Keratinocyte (primary cell): ENCODE data around the gene MLLT6. TPM values are rescaled to one million over a fixed set of nuclear protein-coding genes. Genes with fewer than 3 reads are reported as not detected.
A peak's percentile ranks its signal among the peaks of the same experiment; 100 is the strongest.

Experiments used
- DNase-seq: peaks from one replicate; pipeline ENCODE4 v3.0.0-alpha.2; 2011; ENCODE audit warnings: low read depth, missing footprints, low spot score
- FAIRE-seq: peaks from 2 replicates; lab custom pipeline; 2011; peaks lifted over from hg19 to GRCh38; lab: Jason Lieb, UNC
- H2AFZ ChIP-seq: 2 replicates; pipeline ENCODE4 v1.6.0; 2012; ENCODE audit warnings: low read length, control low read depth, inconsistent platforms; ENCODE audit not compliant: control insufficient read depth
- H3K27ac ChIP-seq: 2 replicates; pipeline ENCODE4 v1.5.1; 2011; ENCODE audit warnings: low read length; ENCODE audit not compliant: control insufficient read depth, insufficient read depth
- H3K27me3 ChIP-seq: 3 replicates; pipeline ENCODE4 v1.6.0; 2011; ENCODE audit warnings: low read length; ENCODE audit not compliant: control insufficient read depth, insufficient read depth; ENCODE audit errors: extremely low read depth
- H3K36me3 ChIP-seq, 2 experiments: 2 replicates in 1 of 2; 3 replicates in 1 of 2; pipeline ENCODE4 v1.5.1; 2011; ENCODE audit warnings: low read length in 2 of 2, mild to moderate bottlenecking in 1 of 2; ENCODE audit not compliant: control insufficient read depth in 2 of 2, insufficient read depth in 2 of 2; ENCODE audit errors: extremely low read depth in 1 of 2
- H3K4me1 ChIP-seq: 3 replicates; pipeline ENCODE4 v1.5.1; 2011; ENCODE audit warnings: low read length; ENCODE audit not compliant: control insufficient read depth, insufficient read depth; ENCODE audit errors: extremely low read depth
- H3K4me2 ChIP-seq: 3 replicates; pipeline ENCODE4 v1.6.0; 2011; ENCODE audit warnings: low read depth, low read length; ENCODE audit not compliant: control insufficient read depth, insufficient read depth; ENCODE audit errors: extremely low read depth
- H3K4me3 ChIP-seq, 3 experiments: fragments of 200-600 bp in 1 of 3; sonication (generic) in 1 of 3; 2 replicates in 2 of 3; 3 replicates in 1 of 3; pipeline ENCODE4 v1.5.1; 2011 to 2016; ENCODE audit warnings: low read length in 3 of 3, mild to moderate bottlenecking in 3 of 3, control low read depth in 2 of 3, inconsistent platforms in 1 of 3, low read depth in 1 of 3, mixed read lengths in 1 of 3, mixed run types in 1 of 3, moderate library complexity in 1 of 3; ENCODE audit not compliant: control insufficient read depth in 2 of 3, insufficient read depth in 2 of 3; ENCODE audit errors: extremely low read depth in 1 of 3
- H3K79me2 ChIP-seq: 2 replicates; pipeline ENCODE4 v1.6.0; 2012; ENCODE audit warnings: low read length; ENCODE audit not compliant: control insufficient read depth, insufficient read depth
- H3K9ac ChIP-seq: 3 replicates; pipeline ENCODE4 v1.6.0; 2011; ENCODE audit warnings: low read length; ENCODE audit not compliant: control insufficient read depth, insufficient read depth; ENCODE audit errors: extremely low read depth
- H3K9me1 ChIP-seq: 3 replicates; pipeline ENCODE4 v1.6.0; 2011; ENCODE audit warnings: low read length; ENCODE audit not compliant: control insufficient read depth, insufficient read depth; ENCODE audit errors: extremely low read depth
- H3K9me3 ChIP-seq: 2 replicates; pipeline ENCODE4 v1.5.1; 2012; ENCODE audit warnings: low read depth, low read length; ENCODE audit not compliant: control insufficient read depth
- H4K20me1 ChIP-seq: 3 replicates; pipeline ENCODE4 v1.6.0; 2011; ENCODE audit warnings: low read length; ENCODE audit not compliant: control insufficient read depth, insufficient read depth; ENCODE audit errors: extremely low read depth
- EZH2 ChIP-seq: IDR thresholded peaks from one replicate; pipeline ENCODE4 v1.6.1; 2012; ENCODE audit warnings: inconsistent platforms, mild to moderate bottlenecking, low read length, moderate library complexity
- dilution Hi-C: fragments of 300-500 bp; cut with MboI; formaldehyde crosslinking; loops from one replicate; pipeline ENCODE4 v1.7.0; 2020; ENCODE audit warnings: low sequenced_read_pairs; ENCODE audit not compliant: extremely low pct_ligation_motif_present
- polyA plus RNA-seq, 5 experiments: library from polyadenylated mRNA; depleted of rRNA in 3 of 5; stranded (reverse) in 3 of 5; stranded (forward) in 1 of 5; unstranded in 1 of 5; fragments of >200 nt; gene quantifications; 1 replicate in 1 of 5; 2 replicates in 3 of 5; 3 replicates in 1 of 5; pipeline versions ENCODE4 v1.2.1 to v1.2.3, GENCODE V29; 2011 to 2012; ENCODE audit warnings: missing spikeins in 2 of 5, low read depth in 1 of 5, low replicate concordance in 1 of 5
- TF ChIP-seq, protein P1 (sequence below), 3 experiments: IDR thresholded peaks in 1 of 3; conservative IDR thresholded peaks in 1 of 3; optimal IDR thresholded peaks in 1 of 3; 2 replicates in 2 of 3; 3 replicates in 1 of 3; pipeline versions ENCODE3 to v1.5.1; 2011; ENCODE audit warnings: low read length in 3 of 3, mild to moderate bottlenecking in 3 of 3, moderate library complexity in 2 of 3, control low read depth in 1 of 3, inconsistent platforms in 1 of 3; ENCODE audit not compliant: insufficient read depth in 2 of 3; ENCODE audit errors: extremely low read depth in 1 of 3

The MLLT6 gene
- polyA plus RNA-seq, 1 donor (not counting 4 experiments of a cell fraction or from before 2014, with no cell fraction given): 17.4 TPM

GRCh38 chr17:38663964-38664644 lies 41.0 kb upstream of the MLLT6 start:
- no peak overlapping the region for H3K27ac ChIP-seq
- dilution Hi-C loops: no loop called here
- H3K9me3 ChIP-seq: no peaks in the 10 kb centered on the region
- no peak overlapping the region for H2AFZ ChIP-seq
- H3K9me1 ChIP-seq: no peaks in the 10 kb centered on the region
- no peaks in the 10 kb centered on the region for H3K4me1 ChIP-seq
- TF ChIP-seq, protein P1, sequence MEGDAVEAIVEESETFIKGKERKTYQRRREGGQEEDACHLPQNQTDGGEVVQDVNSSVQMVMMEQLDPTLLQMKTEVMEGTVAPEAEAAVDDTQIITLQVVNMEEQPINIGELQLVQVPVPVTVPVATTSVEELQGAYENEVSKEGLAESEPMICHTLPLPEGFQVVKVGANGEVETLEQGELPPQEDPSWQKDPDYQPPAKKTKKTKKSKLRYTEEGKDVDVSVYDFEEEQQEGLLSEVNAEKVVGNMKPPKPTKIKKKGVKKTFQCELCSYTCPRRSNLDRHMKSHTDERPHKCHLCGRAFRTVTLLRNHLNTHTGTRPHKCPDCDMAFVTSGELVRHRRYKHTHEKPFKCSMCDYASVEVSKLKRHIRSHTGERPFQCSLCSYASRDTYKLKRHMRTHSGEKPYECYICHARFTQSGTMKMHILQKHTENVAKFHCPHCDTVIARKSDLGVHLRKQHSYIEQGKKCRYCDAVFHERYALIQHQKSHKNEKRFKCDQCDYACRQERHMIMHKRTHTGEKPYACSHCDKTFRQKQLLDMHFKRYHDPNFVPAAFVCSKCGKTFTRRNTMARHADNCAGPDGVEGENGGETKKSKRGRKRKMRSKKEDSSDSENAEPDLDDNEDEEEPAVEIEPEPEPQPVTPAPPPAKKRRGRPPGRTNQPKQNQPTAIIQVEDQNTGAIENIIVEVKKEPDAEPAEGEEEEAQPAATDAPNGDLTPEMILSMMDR (optimal IDR thresholded peaks at IDR 0.05 in 1 of 3, IDR thresholded peaks at IDR 0.05 in 1 of 3, conservative IDR thresholded peaks at IDR 0.05 in 1 of 3; ENCODE audit: extremely low read depth in 1 of 3, insufficient read depth in 2 of 3, low read length in 3 of 3): no peak
- no peak for TF ChIP-seq EZH2
- H3K79me2 ChIP-seq: no peaks in the 10 kb centered on the region
- H3K9ac ChIP-seq: no peak overlapping the region
- no peaks in the 10 kb centered on the region for H4K20me1 ChIP-seq
- H3K4me3 ChIP-seq: no peak overlapping the region
- peaks cover 10% of the 10 kb centered on the region for H3K27me3 ChIP-seq
- no peaks in the 10 kb centered on the region for H3K36me3 ChIP-seq
- H3K4me2 ChIP-seq: no peak overlapping the region
- FAIRE-seq (no peak), DNase-seq (no peak)

- FAIRE-seq (no peak), DNase-seq (no peak)
- Histone ChIP-seq H2AFZ (no peak overlapping the region), H3K4me1 (peaks cover 7% of the 10 kb centered on the region), H3K9ac (no peak overlapping the region), H3K4me3 (no peak overlapping the region), H3K79me2 (no peaks in the 10 kb centered on the region), H3K4me2 (no peak overlapping the region), H3K9me1 (no peaks in the 10 kb centered on the region), H3K27me3 (peaks cover 24% of the 10 kb centered on the region), H3K9me3 (no peaks in the 10 kb centered on the region), H3K27ac (no peak overlapping the region), H4K20me1 (no peaks in the 10 kb centered on the region), H3K36me3 (no peaks in the 10 kb centered on the region)
- dilution Hi-C loops: no loop called here
- no peak for TF ChIP-seq EZH2
- TF ChIP-seq, protein P1 (optimal IDR thresholded peaks at IDR 0.05 in 1 of 3, IDR thresholded peaks at IDR 0.05 in 1 of 3, conservative IDR thresholded peaks at IDR 0.05 in 1 of 3; ENCODE audit: extremely low read depth in 1 of 3, insufficient read depth in 2 of 3, low read length in 3 of 3): peak; percentile 99 to 100 (median 100)
Observed at GRCh38 chr17:38667099-38667786, 37.8 kb upstream of the MLLT6 start.
